Frontal cortex (tissue), 4 donors: ENCODE data around the gene ADGRA1. TPM values are rescaled to one million over a fixed set of nuclear protein-coding genes. Genes with fewer than 3 reads are reported as not detected.
"Not testable (repeated sequence)": the region's sequence is repeated elsewhere in the genome, so short reads cannot be mapped to it uniquely, and the experiment has no call there.

ENCODE experiments used
- DNase-seq, 2 donors: peaks; one replicate each; pipeline ENCODE4 v3.0.0; 2012; ENCODE audit warnings: low spot score in 2 of 2
- FAIRE-seq: peaks from 2 replicates; lab custom pipeline; 2012; peaks lifted over from hg19 to GRCh38; lab: Jason Lieb, UNC
- total RNA-seq: library from RNA; depleted of rRNA; stranded (reverse); fragments of >200 nt; gene quantifications from one replicate; pipeline ENCODE4 v1.2.3, GENCODE V29; 2014
- donor health status: control.
- donor health status: control.
- donor health status: control.

The ADGRA1 gene
- total RNA-seq, 1 donor from 2014 or later, result 2.4 TPM

GRCh38 chr10:133137486-133138145, 49.9 kb downstream of the ADGRA1 start:
- not testable (repeated sequence) for DNase-seq, FAIRE-seq

GRCh38 chr10:133139551-133140065, 51.9 kb downstream of the ADGRA1 start:
- FAIRE-seq (no peak), DNase-seq (no peak)

DNA sequence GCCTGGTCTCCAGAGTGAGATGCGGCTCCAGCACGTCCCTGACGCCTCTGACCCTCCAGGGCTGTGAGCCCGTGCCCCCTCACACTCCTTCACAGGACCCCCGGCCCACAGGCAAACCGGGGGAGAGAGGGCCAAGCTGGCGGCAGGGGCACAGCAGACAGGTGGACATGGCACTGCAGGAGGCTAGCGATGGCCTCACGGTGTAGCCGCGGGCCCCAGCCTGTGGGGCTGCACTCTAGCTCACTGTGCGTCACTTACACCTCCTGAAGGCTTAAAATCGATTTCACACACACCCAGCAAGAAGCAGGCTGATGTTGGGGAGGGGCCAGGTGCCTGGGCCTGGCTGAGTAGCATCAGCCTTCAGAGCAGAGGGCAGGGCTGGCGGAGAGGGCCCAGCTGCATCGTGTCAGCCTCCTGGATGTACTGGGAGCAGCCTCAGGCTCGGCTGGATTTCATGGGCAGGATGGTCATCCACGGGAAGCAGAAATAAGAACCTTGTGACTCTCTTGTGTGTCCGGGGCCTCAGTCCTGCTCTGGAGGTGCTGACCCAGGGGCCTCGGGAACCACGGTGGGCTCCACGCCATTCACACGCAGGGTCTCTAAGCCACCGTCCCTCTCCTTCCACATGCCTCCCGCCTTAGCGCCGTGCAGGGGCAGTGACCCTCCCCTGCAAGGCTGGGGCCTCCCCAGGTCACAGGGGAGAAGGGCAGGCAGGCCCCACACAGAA, 52.9 kb downstream of the ADGRA1 start:
- no peak for FAIRE-seq
- no peak for DNase-seq

- no peak for DNase-seq
- no peak for FAIRE-seq
Measured at GRCh38 chr10:133141144-133141957, 53.6 kb downstream of the ADGRA1 start.

DNA sequence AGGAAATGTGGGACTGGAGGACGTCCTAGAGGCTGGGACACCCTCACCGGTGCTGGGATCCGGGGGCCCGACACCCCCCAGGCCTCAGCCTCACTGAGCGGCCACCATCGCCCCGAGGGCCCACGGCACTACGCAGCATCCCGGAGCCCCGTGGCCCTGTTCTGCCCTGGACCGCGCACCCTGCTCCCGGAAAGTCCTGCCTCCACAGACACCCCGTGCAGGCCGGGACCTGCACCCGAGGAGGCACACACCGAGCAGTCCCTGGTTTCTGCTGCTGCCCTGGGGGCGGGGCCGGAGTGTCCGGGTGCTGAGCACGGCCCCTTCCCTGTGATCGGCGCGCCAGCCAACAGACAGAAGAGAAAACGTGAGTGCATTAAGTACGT, 54.2 kb downstream of the ADGRA1 start:
- no peak for DNase-seq
- FAIRE-seq, result no peak

GRCh38 chr10:133142523-133143199, 54.9 kb downstream of the ADGRA1 start:
- FAIRE-seq, result no peak
- no peak for DNase-seq

DNA sequence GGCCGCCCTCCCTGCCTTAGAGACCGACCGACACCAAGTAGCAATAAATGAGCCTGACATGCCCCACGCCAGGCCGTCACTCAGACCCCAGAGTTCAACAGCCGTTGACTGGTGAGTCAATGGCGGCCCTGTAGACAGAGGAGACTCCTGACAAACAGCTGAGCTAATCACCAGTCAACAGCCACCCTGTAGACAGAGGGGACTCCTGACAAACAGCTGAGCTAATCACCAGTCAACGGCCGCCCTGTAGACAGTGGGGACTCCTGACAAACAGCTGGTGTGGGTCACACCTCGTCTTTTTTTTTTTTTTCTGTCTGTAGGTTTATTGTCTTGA, 55.4 kb downstream of the ADGRA1 start:
- FAIRE-seq (no peak), DNase-seq (no peak)

GRCh38 chr10:133143546-133143945, 55.8 kb downstream of the ADGRA1 start:
- DNase-seq (no peak), FAIRE-seq (no peak)

- DNase-seq (no peak), FAIRE-seq (no peak)
Measured at GRCh38 chr10:133144771-133145170, 57.0 kb downstream of the ADGRA1 start.

DNA sequence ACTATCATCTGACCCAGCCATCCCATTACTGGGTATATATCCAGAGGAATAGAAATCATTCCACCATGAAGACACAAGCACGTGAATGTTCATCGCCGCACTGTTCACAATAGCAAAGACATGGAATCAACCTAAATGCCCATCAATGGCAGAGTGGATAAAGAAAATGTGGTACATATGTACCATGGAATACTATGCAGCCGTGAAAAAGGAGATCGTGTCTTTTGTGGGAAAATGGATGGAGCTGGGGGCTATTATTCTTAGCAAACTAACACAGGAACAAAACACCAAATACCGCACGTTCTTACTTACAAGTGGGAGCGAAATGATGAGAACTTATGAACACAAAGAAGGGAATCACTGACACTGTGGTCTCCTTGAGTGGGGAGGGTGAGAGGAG, 62.5 kb downstream of the ADGRA1 start:
- FAIRE-seq (no peak), DNase-seq (no peak)

GRCh38 chr10:133150656-133151055, 62.9 kb downstream of the ADGRA1 start:
- DNase-seq (no peak), FAIRE-seq (no peak)

- FAIRE-seq, DNase-seq: not testable (repeated sequence)
Measured at GRCh38 chr10:133151071-133151470, 63.3 kb downstream of the ADGRA1 start.

- DNase-seq (peak in 1 of 2 donors; percentile 1), FAIRE-seq (no peak)
Measured at GRCh38 chr10:133151543-133151972, 63.8 kb downstream of the ADGRA1 start.

- no peak for FAIRE-seq
- no peak for DNase-seq
Measured at GRCh38 chr10:133154411-133154810, 66.7 kb downstream of the ADGRA1 start.

GRCh38 chr10:133154996-133155778, 67.5 kb downstream of the ADGRA1 start:
- DNase-seq (no peak), FAIRE-seq (no peak)

DNA sequence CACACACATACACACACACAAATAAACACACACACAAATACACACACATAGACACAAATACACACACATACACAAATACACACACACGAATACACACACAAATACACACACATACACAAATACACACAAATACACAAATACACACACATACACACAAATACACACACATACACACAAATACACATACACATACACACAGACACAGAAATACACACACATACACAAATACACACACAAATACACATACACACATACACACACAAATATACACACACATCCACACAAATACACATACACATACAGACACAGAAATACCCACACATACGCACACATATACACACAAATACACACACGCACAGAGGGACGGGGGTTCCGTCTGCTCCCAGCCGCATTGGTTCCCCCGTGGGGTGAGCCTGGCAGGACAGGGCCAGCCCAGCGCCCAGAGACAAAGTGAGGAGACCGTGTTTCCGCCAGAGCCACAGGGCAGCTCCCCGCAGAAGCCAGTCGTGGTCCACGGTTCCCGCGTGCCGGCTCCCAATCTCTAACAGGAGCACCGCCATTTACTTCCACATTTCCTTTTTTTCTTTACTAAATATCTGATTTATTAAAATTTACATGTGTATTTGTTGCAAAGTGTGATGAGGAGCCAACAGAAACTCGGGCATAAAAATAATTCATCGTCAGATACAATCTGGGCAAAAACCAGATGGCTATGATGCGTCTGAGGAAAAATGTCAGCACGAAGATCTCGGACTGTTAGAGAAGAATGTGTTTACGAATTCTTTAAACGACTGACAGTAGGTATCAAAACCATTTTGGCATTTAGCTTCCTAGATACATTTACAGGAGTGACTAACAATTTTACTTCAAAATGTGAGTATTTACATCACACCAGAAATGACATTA, 69.2 kb downstream of the ADGRA1 start:
- FAIRE-seq (no peak), DNase-seq (no peak)

DNA sequence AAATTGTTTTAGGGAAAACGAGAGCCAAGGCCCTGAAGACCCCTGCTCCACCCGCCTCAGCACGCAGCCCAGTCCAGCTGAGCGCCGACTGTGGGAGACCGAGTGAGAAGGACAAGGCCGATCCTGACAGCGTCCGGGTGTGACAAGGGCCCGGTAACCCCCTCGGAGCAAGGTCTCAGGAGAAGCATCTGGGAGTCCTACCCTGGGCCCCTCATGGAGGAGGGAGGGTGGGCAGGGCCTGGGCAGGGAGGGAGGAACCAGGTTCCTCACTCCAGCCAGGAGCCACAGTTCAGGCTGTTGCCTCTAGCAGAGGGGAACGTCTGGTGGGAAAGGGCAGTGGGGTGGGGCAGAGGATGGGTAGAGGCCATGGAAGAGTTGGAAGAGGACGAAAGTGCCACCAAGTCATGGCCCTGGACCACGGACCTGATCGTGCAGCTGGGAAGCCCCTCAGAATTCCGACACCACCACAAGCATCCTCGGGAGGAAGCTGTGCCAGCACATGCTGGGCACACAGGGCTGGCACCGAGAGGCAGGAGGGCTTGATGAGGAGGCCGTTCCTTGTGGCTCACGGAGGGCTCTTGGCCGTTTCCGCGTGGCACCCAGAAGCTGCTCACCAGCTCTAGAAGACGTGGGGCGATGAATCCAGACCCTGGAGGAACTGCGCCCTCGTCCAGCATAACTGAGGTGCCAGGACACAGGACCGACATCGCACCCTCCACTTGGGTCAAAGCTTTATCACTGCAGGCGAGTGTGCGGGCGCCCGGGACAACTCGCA, 70.1 kb downstream of the ADGRA1 start:
- DNase-seq (no peak), FAIRE-seq (no peak)

DNA sequence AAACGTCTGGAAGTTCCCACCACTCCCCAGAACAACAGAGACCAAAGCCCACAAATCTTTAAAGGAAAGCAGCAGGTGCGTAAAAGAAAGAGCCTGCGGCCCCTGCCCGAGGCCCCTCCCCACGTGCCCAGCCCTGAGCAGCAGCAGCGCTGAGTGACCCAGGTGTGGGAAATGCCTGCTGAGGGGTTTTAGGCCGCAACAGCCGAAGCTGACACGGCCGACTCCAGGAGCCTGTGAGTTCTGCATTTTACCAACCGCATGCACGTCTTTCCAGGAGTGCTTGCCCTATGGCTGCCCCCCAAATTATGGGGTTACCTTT, 70.7 kb downstream of the ADGRA1 start:
- DNase-seq (no peak), FAIRE-seq (no peak)
